Activated CD8-positive, alpha-beta T cell treated with anti-CD3 and anti-CD28 coated beads for 36 hours (primary cell): ENCODE measurements around the gene FOXP1. TPM values are rescaled to one million over a fixed set of nuclear protein-coding genes. Genes with fewer than 3 reads are reported as not detected.

Experiments
- ATAC-seq: fragments of 200-7000 bp; cut with Tn5 transposase; one replicate; pipeline ENCODE4 v1.10.0; 2021; ENCODE audit warnings: mild to moderate bottlenecking, moderate library complexity
- CTCF ChIA-PET: fragments of 350-600 bp; sonication (Branson Sonifier 250); formaldehyde crosslinking; loops from one replicate; lab custom pipeline; 2021; ENCODE audit warnings: antibody characterized with exemption; lab: Charles Lee
- POLR2A ChIA-PET: fragments of 350-600 bp; sonication (Branson Sonifier 250); formaldehyde crosslinking; loops from one replicate; lab custom pipeline; 2021; ENCODE audit warnings: antibody characterized with exemption; lab: Charles Lee
- DNase-seq: peaks from one replicate; pipeline ENCODE4 v3.0.0-alpha.2; 2020
- H3K27ac Mint-ChIP-seq: one replicate; pipeline ENCODE4 v1.8.0; 2021; ENCODE audit warnings: mild to moderate bottlenecking, mixed read lengths
- H3K27me3 Mint-ChIP-seq: one replicate; pipeline ENCODE4 v1.8.0; 2021; ENCODE audit warnings: mixed read lengths
- H3K36me3 Mint-ChIP-seq: one replicate; pipeline ENCODE4 v1.8.0; 2021; ENCODE audit warnings: low read depth, mixed read lengths
- H3K4me1 Mint-ChIP-seq: one replicate; pipeline ENCODE4 v1.8.0; 2021; ENCODE audit warnings: low read depth, mixed read lengths
- H3K4me3 Mint-ChIP-seq: one replicate; pipeline ENCODE4 v1.8.0; 2021; ENCODE audit warnings: mild to moderate bottlenecking, moderate library complexity, mixed read lengths
- H3K9me3 Mint-ChIP-seq: one replicate; pipeline ENCODE4 v1.8.0; 2021; ENCODE audit warnings: mixed read lengths
- CTCF ChIP-seq: fragments of 200-600 bp; IDR thresholded peaks from one replicate; pipeline ENCODE4 v1.8.0; 2022; ENCODE audit warnings: antibody characterized with exemption, mild to moderate bottlenecking
- intact Hi-C: fragments of 100-400 bp; cut with micrococcal nuclease; formaldehyde crosslinking; loops from one replicate; pipeline ENCODE4 v1.10.0; 2022
- total RNA-seq, 2 experiments: library from RNA; stranded (reverse); gene quantifications; one replicate each; pipeline ENCODE4 v1.2.3, GENCODE V29; 2021

The FOXP1 gene
- total RNA-seq, 2 experiments from 2014 or later = 145 to 153 TPM

GRCh38 chr3:70963431-70964275 lies 619.9 kb downstream of the FOXP1 start:
- Mint-ChIP-seq H3K4me1 (peaks cover 10% of the 10 kb centered on the region), H3K36me3 (peaks cover 73% of the 10 kb centered on the region), H3K27ac (peak overlapping the region; percentile 31), H3K4me3 (no peak overlapping the region), H3K9me3 (no peaks in the 10 kb centered on the region), H3K27me3 (no peaks in the 10 kb centered on the region)
- ChIA-PET POLR2A (interaction anchor here (1.7 kb wide), 1 partner anchor 14 kb away, joined by 4 read pairs; no protein-coding TSS in a partner anchor), CTCF (interaction anchor here (0.6 kb wide), 1 partner anchor 108 kb away, joined by 3 read pairs; no protein-coding TSS in a partner anchor)
- ATAC-seq (no peak), DNase-seq (no peak)
- no peak for TF ChIP-seq CTCF
- intact Hi-C loops = no loop called here

GRCh38 chr3:70959506-70960291 lies 623.8 kb downstream of the FOXP1 start:
- Mint-ChIP-seq H3K4me3 (no peak overlapping the region), H3K9me3 (no peaks in the 10 kb centered on the region), H3K4me1 (peaks cover 22% of the 10 kb centered on the region), H3K27ac (peak overlapping the region; percentile 39), H3K27me3 (no peaks in the 10 kb centered on the region), H3K36me3 (peaks cover 76% of the 10 kb centered on the region)
- POLR2A ChIA-PET = no interaction called here
- ATAC-seq = peak; percentile 34
- no peak for TF ChIP-seq CTCF
- intact Hi-C loops = no loop called here
- CTCF ChIA-PET = no interaction called here
- no peak for DNase-seq

GRCh38 chr3:70952033-70952747 lies 631.3 kb downstream of the FOXP1 start:
- ChIA-PET CTCF (interaction anchor here (1.6 to 2.3 kb wide), 2 partner anchors 10 to 402 kb away, joined by 4 to 8 read pairs; no protein-coding TSS in a partner anchor), POLR2A (no interaction called here)
- Mint-ChIP-seq H3K27me3 (no peaks in the 10 kb centered on the region), H3K4me1 (peaks cover 15% of the 10 kb centered on the region), H3K9me3 (no peaks in the 10 kb centered on the region), H3K27ac (no peak overlapping the region), H3K4me3 (no peak overlapping the region), H3K36me3 (peaks cover 15% of the 10 kb centered on the region)
- ATAC-seq = no peak
- no peak for TF ChIP-seq CTCF
- intact Hi-C loops = no loop called here
- DNase-seq = peak; percentile 27

- H3K4me3 Mint-ChIP-seq = peak overlapping the region; percentile 4
- H3K36me3 Mint-ChIP-seq = peaks cover 10% of the 10 kb centered on the region
- ChIA-PET POLR2A (interaction anchor here (0.9 kb wide), 1 partner anchor 9 kb away, joined by 3 read pairs; no protein-coding TSS in a partner anchor), CTCF (interaction anchor here (1.6 to 2.3 kb wide), 2 partner anchors 9 to 401 kb away, joined by 4 to 8 read pairs; no protein-coding TSS in a partner anchor)
- no peak for TF ChIP-seq CTCF
- intact Hi-C loops = no loop called here
- H3K27me3 Mint-ChIP-seq = no peaks in the 10 kb centered on the region
- DNase-seq (no peak), ATAC-seq (no peak)
- H3K4me1 Mint-ChIP-seq = peaks cover 10% of the 10 kb centered on the region
- no peak overlapping the region for H3K27ac Mint-ChIP-seq
- no peaks in the 10 kb centered on the region for H3K9me3 Mint-ChIP-seq
These were observed 632.2 kb downstream of the FOXP1 start for GRCh38 chr3:70951316-70951715.
